Activated CD4-positive, alpha-beta T cell treated with anti-CD3 and anti-CD28 coated beads, Interleukin-2, amount 50 U/mL, for 16 hours (primary cell): ENCODE measurements around the gene SYNDIG1L.
A peak's percentile ranks its signal among the peaks of the same experiment; 100 is the strongest.
"Not testable (repeated sequence)": the region's sequence is repeated elsewhere in the genome, so short reads cannot be mapped to it uniquely, and the experiment has no call there.

Experiments used
- DNase-seq: peaks from one replicate; pipeline ENCODE4 v3.0.0-alpha.2; 2020

Gene SYNDIG1L

GRCh38 chr14:74426202-74426582 is at the start of gene SYNDIG1L:
Gene SYNDIG1L (minus strand): TSS chr14:74426210. CDS start chr14:74409744, 16,466 bp downstream.
- no peak for DNase-seq

- no peak for DNase-seq
These were observed 49.7 kb upstream of the SYNDIG1L start for GRCh38 chr14:74475678-74476077.

- no peak for DNase-seq
These were observed 48.4 kb upstream of the SYNDIG1L start for GRCh38 chr14:74474376-74474775.

- DNase-seq = no peak
These were observed 46.6 kb upstream of the SYNDIG1L start for GRCh38 chr14:74472601-74473000.

GRCh38 chr14:74469548-74470518 is 43.8 kb upstream of the SYNDIG1L start:
- no peak for DNase-seq

GRCh38 chr14:74468513-74468912 is 42.5 kb upstream of the SYNDIG1L start:
- DNase-seq = no peak

GRCh38 chr14:74465335-74465734 is 39.3 kb upstream of the SYNDIG1L start:
- DNase-seq = no peak

GRCh38 chr14:74464785-74465184 is 38.8 kb upstream of the SYNDIG1L start:
- DNase-seq = no peak

- no peak for DNase-seq
These were observed 37.7 kb upstream of the SYNDIG1L start for GRCh38 chr14:74463697-74464096.

GRCh38 chr14:74462993-74463392 is 37.0 kb upstream of the SYNDIG1L start:
- DNase-seq = no peak

GRCh38 chr14:74459976-74460375 is 34.0 kb upstream of the SYNDIG1L start:
- no peak for DNase-seq

- DNase-seq = peak; percentile 18
These were observed 33.4 kb upstream of the SYNDIG1L start for GRCh38 chr14:74459289-74459946.

GRCh38 chr14:74457565-74457895 is 31.5 kb upstream of the SYNDIG1L start:
- no peak for DNase-seq

GRCh38 chr14:74456684-74457564 is 30.9 kb upstream of the SYNDIG1L start:
- DNase-seq = no peak

GRCh38 chr14:74454397-74454796 is 28.4 kb upstream of the SYNDIG1L start:
- not testable (repeated sequence) for DNase-seq

- DNase-seq = no peak
These were observed 18.9 kb upstream of the SYNDIG1L start for GRCh38 chr14:74444866-74445265.

- no peak for DNase-seq
These were observed 16.7 kb upstream of the SYNDIG1L start for GRCh38 chr14:74442757-74443156.

- no peak for DNase-seq
These were observed 15.1 kb upstream of the SYNDIG1L start for GRCh38 chr14:74441113-74441512.

GRCh38 chr14:74438351-74438915 is 12.4 kb upstream of the SYNDIG1L start:
- DNase-seq = no peak

- no peak for DNase-seq
These were observed 11.6 kb upstream of the SYNDIG1L start for GRCh38 chr14:74437496-74438053.

GRCh38 chr14:74434294-74434693 is 8.3 kb upstream of the SYNDIG1L start:
- DNase-seq = no peak

GRCh38 chr14:74429991-74430390 is 4.0 kb upstream of the SYNDIG1L start:
- no peak for DNase-seq
